HG03565 (cell line): Measurements from ENCODE around the gene TAS1R1.
"Not testable (repeated sequence)": the region's sequence is repeated elsewhere in the genome, so short reads cannot be mapped to it uniquely, and the experiment has no call there.

Source experiments
- ATAC-seq: cut with Tn5 transposase; IDR thresholded peaks from one replicate; pipeline ENCODE4 v1.9.1; 2021; ENCODE audit warnings: mild to moderate bottlenecking, moderate library complexity; ENCODE audit not compliant: unreplicated experiment

Gene TAS1R1

GRCh38 chr1:6519935-6520671 lies 35.0 kb upstream of the TAS1R1 start:
- no peak for ATAC-seq

GRCh38 chr1:6521536-6521935 lies 33.6 kb upstream of the TAS1R1 start:
- no peak for ATAC-seq

GRCh38 chr1:6523566-6523965 lies 31.5 kb upstream of the TAS1R1 start:
- ATAC-seq: no peak

GRCh38 chr1:6526316-6526715 lies 28.8 kb upstream of the TAS1R1 start:
- ATAC-seq: no peak

GRCh38 chr1:6528492-6528891 lies 26.6 kb upstream of the TAS1R1 start:
- no peak for ATAC-seq

- ATAC-seq: no peak
Observed at GRCh38 chr1:6530504-6531160, 24.5 kb upstream of the TAS1R1 start.

GRCh38 chr1:6531996-6532395 lies 23.1 kb upstream of the TAS1R1 start:
- no peak for ATAC-seq

GRCh38 chr1:6534248-6534822 lies 20.8 kb upstream of the TAS1R1 start:
- no peak for ATAC-seq

- no peak for ATAC-seq
Observed at GRCh38 chr1:6535214-6535613, 19.9 kb upstream of the TAS1R1 start.

- no peak for ATAC-seq
Observed at GRCh38 chr1:6536291-6536690, 18.8 kb upstream of the TAS1R1 start.

- ATAC-seq: no peak
Observed at GRCh38 chr1:6538956-6539355, 16.2 kb upstream of the TAS1R1 start.

- no peak for ATAC-seq
Observed at GRCh38 chr1:6544831-6545230, 10.3 kb upstream of the TAS1R1 start.

GRCh38 chr1:6545276-6546112 lies 9.6 kb upstream of the TAS1R1 start:
- no peak for ATAC-seq

- no peak for ATAC-seq
Observed at GRCh38 chr1:6546326-6546725, 8.8 kb upstream of the TAS1R1 start.

- no peak for ATAC-seq
Observed at GRCh38 chr1:6547301-6547700, 7.8 kb upstream of the TAS1R1 start.

- ATAC-seq: peak; percentile 91
Observed at GRCh38 chr1:6554031-6554906, 838 bp upstream of the TAS1R1 start, which contains the start of gene NOL9. Gene NOL9, minus strand, starts transcription at chr1:6554513. Its CDS starts 11 bp downstream, at chr1:6554502.

GRCh38 chr1:6557597-6557996 lies 2.5 kb downstream of the TAS1R1 start:
- ATAC-seq: no peak

GRCh38 chr1:6559161-6559560 lies 4.1 kb downstream of the TAS1R1 start:
- ATAC-seq: not testable (repeated sequence)

- ATAC-seq: no peak
Observed at GRCh38 chr1:6560267-6560666, 5.2 kb downstream of the TAS1R1 start.

GRCh38 chr1:6569033-6569432 lies 13.9 kb downstream of the TAS1R1 start:
- ATAC-seq: no peak
